Fibroblast of the conjunctiva (primary cell): Measurements from ENCODE around the gene MKKS.
A peak's percentile ranks its signal among the peaks of the same experiment; 100 is the strongest.

Experiments used
- DNase-seq: peaks from one replicate; pipeline ENCODE4 v3.0.0-alpha.2; 2010; ENCODE audit warnings: low read depth

The MKKS gene

GRCh38 chr20:10433623-10434466 lies at the start of gene MKKS:
Gene MKKS (minus strand): TSS chr20:10434222. CDS start chr20:10413514, 20,708 bp downstream.
- peak; percentile 68 for DNase-seq

- DNase-seq = no peak
Observed at GRCh38 chr20:10483691-10484090, 49.7 kb upstream of the MKKS start.

- DNase-seq = no peak
Observed at GRCh38 chr20:10481676-10482075, 47.7 kb upstream of the MKKS start.

GRCh38 chr20:10478930-10479329 lies 44.9 kb upstream of the MKKS start:
- no peak for DNase-seq

- DNase-seq = no peak
Observed at GRCh38 chr20:10478205-10478604, 44.2 kb upstream of the MKKS start.

- DNase-seq = no peak
Observed at GRCh38 chr20:10476319-10476724, 42.3 kb upstream of the MKKS start.

- no peak for DNase-seq
Observed at GRCh38 chr20:10475225-10475624, 41.2 kb upstream of the MKKS start.

- DNase-seq = no peak
Observed at GRCh38 chr20:10474606-10475184, 40.7 kb upstream of the MKKS start.

GRCh38 chr20:10472871-10473270 lies 38.8 kb upstream of the MKKS start:
- DNase-seq = no peak

GRCh38 chr20:10470276-10470675 lies 36.3 kb upstream of the MKKS start:
- no peak for DNase-seq

GRCh38 chr20:10469599-10469998 lies 35.6 kb upstream of the MKKS start:
- DNase-seq = peak; percentile 90

GRCh38 chr20:10469056-10469455 lies 35.0 kb upstream of the MKKS start:
- DNase-seq = no peak

GRCh38 chr20:10468340-10468845 lies 34.4 kb upstream of the MKKS start:
- DNase-seq = no peak

- DNase-seq = no peak
Observed at GRCh38 chr20:10467681-10468339, 33.8 kb upstream of the MKKS start.

- no peak for DNase-seq
Observed at GRCh38 chr20:10466855-10467254, 32.8 kb upstream of the MKKS start.

GRCh38 chr20:10466325-10466724 lies 32.3 kb upstream of the MKKS start:
- DNase-seq = no peak

GRCh38 chr20:10465135-10465534 lies 31.1 kb upstream of the MKKS start:
- DNase-seq = no peak

GRCh38 chr20:10463622-10464021 lies 29.6 kb upstream of the MKKS start:
- no peak for DNase-seq

GRCh38 chr20:10462516-10462915 lies 28.5 kb upstream of the MKKS start:
- DNase-seq = no peak

GRCh38 chr20:10461495-10461894 lies 27.5 kb upstream of the MKKS start:
- DNase-seq = no peak

GRCh38 chr20:10454151-10454750 lies 20.2 kb upstream of the MKKS start:
- DNase-seq = no peak

GRCh38 chr20:10453241-10453640 lies 19.2 kb upstream of the MKKS start:
- DNase-seq = no peak

- DNase-seq = no peak
Observed at GRCh38 chr20:10449270-10449669, 15.2 kb upstream of the MKKS start.
